ENCODE measurements around the gene CHAF1B.

DNA sequence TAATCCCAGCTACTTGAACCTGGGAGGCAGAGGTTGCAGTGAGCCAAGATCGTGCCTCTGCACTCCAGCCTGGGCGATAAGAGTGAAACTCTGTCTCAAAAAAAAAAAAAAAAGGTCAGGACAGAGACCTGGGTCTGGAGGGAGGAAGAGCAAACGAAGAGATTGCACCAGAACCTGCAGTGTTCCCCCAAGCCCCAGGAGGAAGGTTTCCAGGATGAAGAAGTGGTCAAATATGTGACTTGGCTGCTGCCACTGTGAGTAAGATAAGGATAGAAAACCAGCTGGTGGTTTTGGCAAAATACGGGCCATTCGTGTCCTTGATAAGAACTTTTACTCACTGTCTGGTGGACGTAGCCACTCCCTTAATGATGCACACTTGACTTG is 52.5 kb downstream of the CHAF1B start:
- TF ChIP-seq CTCF (IDR thresholded peaks at IDR 0.05) (no peak), POLR2A (IDR thresholded peaks at IDR 0.05) (no peak)

Measured in adrenal gland (tissue), 5 donors.